Transverse colon (tissue), 4 donors: Measurements from ENCODE around the gene MARCKSL1. TPM values are rescaled to one million over a fixed set of nuclear protein-coding genes. Genes with fewer than 3 reads are reported as not detected.
"Not testable (repeated sequence)": the region's sequence is repeated elsewhere in the genome, so short reads cannot be mapped to it uniquely, and the experiment has no call there.

Experiments
- DNase-seq: peaks from one replicate; pipeline ENCODE4 v3.0.0-alpha.2; 2019
- H3K27ac ChIP-seq, 4 donors: fragments of 200-600 bp; sonication (generic); 2 replicates each; pipeline ENCODE4 v1.5.1; 2016 to 2018; ENCODE audit warnings: inconsistent platforms in 4 of 4
- H3K27me3 ChIP-seq: fragments of 200-600 bp; sonication (generic); 2 replicates; pipeline ENCODE4 v1.5.1; 2017; ENCODE audit warnings: inconsistent platforms
- H3K36me3 ChIP-seq, 4 donors: fragments of 200-600 bp; sonication (generic); 2 replicates each; pipeline ENCODE4 v1.5.1; 2017 to 2019; ENCODE audit warnings: inconsistent platforms in 4 of 4
- H3K4me1 ChIP-seq, 4 donors: fragments of 200-600 bp; sonication (generic); 2 replicates each; pipeline ENCODE4 v1.5.1; 2017 to 2020; ENCODE audit warnings: inconsistent platforms in 4 of 4
- H3K4me3 ChIP-seq, 4 donors: fragments of 200-600 bp; sonication (generic); 1 replicate in 1 of 4; 2 replicates in 3 of 4; pipeline versions ENCODE4 v1.5.1 to v1.6.1; 2017 to 2019; ENCODE audit warnings: inconsistent platforms in 4 of 4
- H3K9me3 ChIP-seq, 2 donors: fragments of 200-600 bp; sonication (generic); 2 replicates each; pipeline ENCODE4 v1.5.1; 2017 to 2019; ENCODE audit warnings: inconsistent platforms in 2 of 2
- EP300 ChIP-seq: sonication (generic); formaldehyde crosslinking; IDR thresholded peaks from one replicate; pipeline ENCODE4 v1.6.1; 2017; ENCODE audit warnings: antibody characterized with exemption, low read depth
- POLR2A ChIP-seq: fragments of 450-650 bp; IDR thresholded peaks from one replicate; pipeline ENCODE4 v1.6.1; 2016; ENCODE audit warnings: antibody characterized with exemption, mild to moderate bottlenecking, moderate library complexity
- POLR2AphosphoS5 ChIP-seq, 3 donors: sonication (generic); formaldehyde crosslinking; IDR thresholded peaks; one replicate each; pipeline ENCODE4 v1.6.1; 2016; ENCODE audit warnings: antibody characterized with exemption in 3 of 3
- WGBS, 2 donors: methylation state at CpG; one replicate each; pipeline ENCODE4 v1.1.5; 2018; ENCODE audit warnings: low coverage in 1 of 2; 5-methylcytosine and 5-hydroxymethylcytosine counted together
- in situ Hi-C, 4 donors: fragments of 200-750 bp; cut with MboI; loops; one replicate each; pipeline versions ENCODE4 v1.15.0 to v1.15.1; 2017; ENCODE audit warnings: low sequenced_read_pairs in 3 of 4, low pct_ligation_motif_present in 1 of 4, low pct_unique_long_range_greater_than_20kb in 1 of 4
- intact Hi-C: fragments of 100-400 bp; cut with DNase I; formaldehyde crosslinking; loops from one replicate; pipeline ENCODE4 v1.15.1; 2023; ENCODE audit warnings: low total_unique reads
- total RNA-seq, 4 donors: library from RNA; depleted of rRNA; stranded (reverse); fragments of >200 nt; gene quantifications; one replicate each; pipeline ENCODE4 v1.1.0, GENCODE V29; 2016
- TF ChIP-seq, protein P1 (sequence below), 5 experiments: fragments of 200-600 bp in 3 of 5; fragments of 450-650 bp in 2 of 5; sonication (generic) in 3 of 5; IDR thresholded peaks; 1 replicate in 2 of 5; 2 replicates in 3 of 5; pipeline ENCODE4 v1.5.1; 2016 to 2017; ENCODE audit warnings: antibody characterized with exemption in 5 of 5, inconsistent platforms in 3 of 5, mild to moderate bottlenecking in 2 of 5, moderate library complexity in 1 of 5

Gene MARCKSL1
- total RNA-seq, 4 donors from 2014 or later = 40.0 to 62.8 (median 53.0) TPM

DNA sequence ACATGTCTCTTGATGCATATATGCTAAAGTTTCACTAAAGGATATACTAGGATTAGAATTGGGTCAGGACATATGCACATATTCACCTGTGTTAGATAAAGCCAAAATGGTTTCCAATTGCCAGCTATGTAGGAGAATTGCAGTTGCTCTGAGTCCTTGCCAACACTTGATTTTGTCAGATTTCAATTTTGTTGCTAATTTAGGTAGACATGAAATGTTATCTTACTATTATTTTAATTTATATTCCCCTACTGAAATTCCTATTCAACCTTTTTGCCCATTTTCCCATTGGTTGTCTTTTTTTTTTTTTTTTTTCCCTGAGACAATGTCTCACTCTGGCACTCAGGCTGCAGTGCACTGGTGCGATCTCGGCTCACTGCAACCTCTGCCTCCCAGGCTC, 30.7 kb downstream of the MARCKSL1 start:
- Histone ChIP-seq H3K4me3 (no peak overlapping the region), H3K27ac (no peak overlapping the region), H3K4me1 (peaks cover 0 to 35% (median 24%) of the 10 kb centered on the region in 4 donors), H3K9me3 (no peaks in the 10 kb centered on the region), H3K27me3 (no peaks in the 10 kb centered on the region), H3K36me3 (peaks cover 0 to 37% (median 17%) of the 10 kb centered on the region in 4 donors)
- DNase-seq = no peak
- intact Hi-C loops = no loop called here
- WGBS, 2 donors = 95 to 100% methylated on average over 2 of the region's 2 CpGs
- TF ChIP-seq POLR2A (no peak), EP300 (no peak), POLR2AphosphoS5 (IDR thresholded peaks at IDR 0.05) (no peak)
- TF ChIP-seq, protein P1, sequence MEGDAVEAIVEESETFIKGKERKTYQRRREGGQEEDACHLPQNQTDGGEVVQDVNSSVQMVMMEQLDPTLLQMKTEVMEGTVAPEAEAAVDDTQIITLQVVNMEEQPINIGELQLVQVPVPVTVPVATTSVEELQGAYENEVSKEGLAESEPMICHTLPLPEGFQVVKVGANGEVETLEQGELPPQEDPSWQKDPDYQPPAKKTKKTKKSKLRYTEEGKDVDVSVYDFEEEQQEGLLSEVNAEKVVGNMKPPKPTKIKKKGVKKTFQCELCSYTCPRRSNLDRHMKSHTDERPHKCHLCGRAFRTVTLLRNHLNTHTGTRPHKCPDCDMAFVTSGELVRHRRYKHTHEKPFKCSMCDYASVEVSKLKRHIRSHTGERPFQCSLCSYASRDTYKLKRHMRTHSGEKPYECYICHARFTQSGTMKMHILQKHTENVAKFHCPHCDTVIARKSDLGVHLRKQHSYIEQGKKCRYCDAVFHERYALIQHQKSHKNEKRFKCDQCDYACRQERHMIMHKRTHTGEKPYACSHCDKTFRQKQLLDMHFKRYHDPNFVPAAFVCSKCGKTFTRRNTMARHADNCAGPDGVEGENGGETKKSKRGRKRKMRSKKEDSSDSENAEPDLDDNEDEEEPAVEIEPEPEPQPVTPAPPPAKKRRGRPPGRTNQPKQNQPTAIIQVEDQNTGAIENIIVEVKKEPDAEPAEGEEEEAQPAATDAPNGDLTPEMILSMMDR (IDR thresholded peaks at IDR 0.05) = no peak
- in situ Hi-C loops = no loop called here

DNA sequence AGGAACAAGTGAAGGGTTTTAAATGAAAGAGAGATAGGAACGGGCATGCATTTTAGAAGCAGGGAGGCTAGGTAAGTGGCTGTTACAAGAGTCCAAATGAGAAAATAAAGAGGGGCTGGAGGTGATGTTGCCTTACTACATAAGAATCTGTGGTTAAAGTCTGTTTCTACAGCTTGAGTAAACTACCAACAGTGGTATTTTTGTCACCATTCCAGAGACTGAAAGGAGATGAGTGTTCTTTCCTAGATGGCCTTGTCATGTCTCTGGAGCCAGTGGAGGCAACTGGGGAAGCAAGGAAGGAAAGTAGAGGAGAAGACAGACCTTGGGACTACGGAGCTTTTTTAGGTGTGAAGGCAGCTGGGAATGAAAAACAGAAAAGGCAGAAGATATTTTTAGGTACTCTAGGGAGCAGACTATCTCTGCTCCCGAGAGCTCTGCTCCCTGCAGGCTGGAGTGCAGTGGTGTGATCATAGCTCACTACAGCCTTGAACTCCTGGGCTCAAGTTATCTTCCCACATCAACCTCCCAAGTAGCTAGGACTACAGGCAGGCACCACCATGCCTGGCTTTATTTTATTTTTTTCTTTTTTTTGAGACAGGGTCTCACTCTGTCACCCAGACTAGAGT, 31.9 kb downstream of the MARCKSL1 start:
- intact Hi-C loops (no loop called here), in situ Hi-C loops (no loop called here)
- Histone ChIP-seq H3K4me3 (no peak overlapping the region), H3K27ac (no peak overlapping the region), H3K4me1 (peaks cover 0 to 32% (median 14%) of the 10 kb centered on the region in 4 donors), H3K36me3 (peaks cover 0 to 37% (median 17%) of the 10 kb centered on the region in 4 donors), H3K9me3 (no peaks in the 10 kb centered on the region), H3K27me3 (no peaks in the 10 kb centered on the region)
- WGBS, 2 donors = 88 to 94% methylated on average over 3 of the region's 3 CpGs
- no peak for TF ChIP-seq EP300
- TF ChIP-seq POLR2A = no peak
- no peak for DNase-seq

DNA sequence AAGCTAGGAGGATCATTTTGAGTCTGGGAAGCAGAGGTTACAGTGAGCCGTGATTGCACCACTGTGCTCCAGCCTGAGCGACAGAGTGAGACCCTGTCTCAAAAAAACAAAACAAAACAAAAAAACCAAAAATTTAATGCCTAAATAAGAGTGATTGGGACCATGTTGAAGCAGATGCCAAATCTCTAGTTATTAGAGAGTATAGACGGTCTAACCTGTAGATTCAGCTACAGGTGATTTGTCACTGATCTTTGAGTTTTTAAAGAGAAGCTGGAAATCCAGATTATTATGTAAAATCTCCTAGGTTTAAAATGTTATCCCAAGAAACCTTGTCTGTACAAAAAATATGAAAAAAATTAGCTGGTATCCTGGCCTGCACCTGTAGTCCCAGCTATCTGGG, 32.7 kb downstream of the MARCKSL1 start:
- Histone ChIP-seq H3K27ac (no peak overlapping the region), H3K27me3 (no peaks in the 10 kb centered on the region), H3K9me3 (no peaks in the 10 kb centered on the region), H3K36me3 (peaks cover 0 to 37% (median 17%) of the 10 kb centered on the region in 4 donors), H3K4me3 (no peak overlapping the region), H3K4me1 (peaks cover 0 to 25% (median 6%) of the 10 kb centered on the region in 4 donors)
- DNase-seq = no peak
- 94 to 100% methylated on average over 1 to 3 of the region's 3 CpGs for WGBS, 2 donors
- intact Hi-C loops (no loop called here), in situ Hi-C loops (no loop called here)
- TF ChIP-seq, protein P1 (IDR thresholded peaks at IDR 0.05) = no peak
- no peak for TF ChIP-seq POLR2A

GRCh38 chr1:32299327-32299726, 36.7 kb downstream of the MARCKSL1 start:
- Histone ChIP-seq H3K27me3 (no peaks in the 10 kb centered on the region), H3K4me1 (peaks cover 0 to 33% (median 6%) of the 10 kb centered on the region in 4 donors), H3K27ac (no peak overlapping the region), H3K36me3 (peaks cover 0 to 20% (median 6%) of the 10 kb centered on the region in 4 donors), H3K4me3 (no peak overlapping the region), H3K9me3 (no peaks in the 10 kb centered on the region)
- in situ Hi-C loops (no loop called here), intact Hi-C loops (no loop called here)
- TF ChIP-seq EP300 = no peak
- TF ChIP-seq POLR2AphosphoS5 (IDR thresholded peaks at IDR 0.05) = no peak
- TF ChIP-seq, protein P1 (IDR thresholded peaks at IDR 0.05) = no peak
- no peak for TF ChIP-seq POLR2A
- DNase-seq = no peak

DNA sequence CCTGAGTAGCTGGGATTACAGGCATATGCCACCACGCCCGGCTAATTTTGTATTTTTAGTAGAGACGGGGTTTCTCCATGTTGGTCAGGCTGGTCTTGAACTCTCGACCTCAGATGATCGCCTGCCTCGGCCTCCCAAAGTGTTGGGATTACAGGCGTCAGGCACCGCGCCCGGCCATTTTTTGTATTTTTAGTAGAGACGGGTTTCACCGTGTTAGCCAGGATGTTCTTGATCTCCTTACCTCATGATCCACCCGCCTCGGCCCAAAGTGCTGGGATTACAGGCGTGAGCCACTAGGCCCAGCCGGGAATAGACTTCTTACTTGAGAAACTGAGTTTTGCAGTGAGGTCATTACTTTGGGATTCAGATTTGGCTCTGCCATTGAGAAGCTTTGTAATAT, 37.8 kb downstream of the MARCKSL1 start:
- H3K36me3 ChIP-seq, DNase-seq, H3K27me3 ChIP-seq, in situ Hi-C loops, H3K9me3 ChIP-seq, H3K4me3 ChIP-seq, intact Hi-C loops, H3K27ac ChIP-seq: not testable (repeated sequence)
- WGBS, 2 donors = 98% methylated on average over 16 of the region's 16 CpGs; no CpG with 5 or more reads in 1 of the 2 donors
- H3K4me1 ChIP-seq = peaks cover 0 to 44% (median 12%) of the 10 kb centered on the region in 4 donors
